Measurements from ENCODE around the gene FHL2.

DNA sequence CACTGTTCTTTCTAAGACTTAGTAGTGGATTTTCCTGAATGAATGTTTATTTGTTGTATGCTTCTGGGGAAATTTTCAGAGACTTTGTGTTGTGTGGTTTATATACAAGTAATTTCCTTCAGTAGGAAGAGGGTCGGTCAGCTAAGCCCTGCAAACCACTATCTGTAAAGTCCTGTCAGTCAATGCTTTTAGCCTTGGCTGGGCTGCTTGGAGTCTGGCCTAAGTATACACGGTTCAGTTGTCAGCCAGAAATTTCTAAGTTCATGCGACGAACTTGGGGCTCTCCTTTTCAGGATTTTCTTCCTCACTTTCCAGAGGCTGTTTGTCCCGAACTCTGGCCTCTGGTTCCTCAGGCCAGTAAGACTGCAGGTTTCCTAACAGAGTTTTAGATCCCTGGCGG lies 40.3 kb downstream of the FHL2 start:
- TF ChIP-seq POLR2AphosphoS5 (IDR thresholded peaks at IDR 0.05) = no peak
- TF ChIP-seq, protein P1, sequence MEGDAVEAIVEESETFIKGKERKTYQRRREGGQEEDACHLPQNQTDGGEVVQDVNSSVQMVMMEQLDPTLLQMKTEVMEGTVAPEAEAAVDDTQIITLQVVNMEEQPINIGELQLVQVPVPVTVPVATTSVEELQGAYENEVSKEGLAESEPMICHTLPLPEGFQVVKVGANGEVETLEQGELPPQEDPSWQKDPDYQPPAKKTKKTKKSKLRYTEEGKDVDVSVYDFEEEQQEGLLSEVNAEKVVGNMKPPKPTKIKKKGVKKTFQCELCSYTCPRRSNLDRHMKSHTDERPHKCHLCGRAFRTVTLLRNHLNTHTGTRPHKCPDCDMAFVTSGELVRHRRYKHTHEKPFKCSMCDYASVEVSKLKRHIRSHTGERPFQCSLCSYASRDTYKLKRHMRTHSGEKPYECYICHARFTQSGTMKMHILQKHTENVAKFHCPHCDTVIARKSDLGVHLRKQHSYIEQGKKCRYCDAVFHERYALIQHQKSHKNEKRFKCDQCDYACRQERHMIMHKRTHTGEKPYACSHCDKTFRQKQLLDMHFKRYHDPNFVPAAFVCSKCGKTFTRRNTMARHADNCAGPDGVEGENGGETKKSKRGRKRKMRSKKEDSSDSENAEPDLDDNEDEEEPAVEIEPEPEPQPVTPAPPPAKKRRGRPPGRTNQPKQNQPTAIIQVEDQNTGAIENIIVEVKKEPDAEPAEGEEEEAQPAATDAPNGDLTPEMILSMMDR (IDR thresholded peaks at IDR 0.05) = no peak
- TF ChIP-seq POLR2A (IDR thresholded peaks at IDR 0.05) = no peak
- no peak for TF ChIP-seq EP300 (IDR thresholded peaks at IDR 0.05)

Data from gastroesophageal sphincter (tissue), 3 donors.